ENCODE measurements around the gene TMEM165. TPM values are rescaled to one million over a fixed set of nuclear protein-coding genes. Genes with fewer than 3 reads are reported as not detected.
A peak's percentile ranks its signal among the peaks of the same experiment; 100 is the strongest.

Gene TMEM165
- total and polyA plus RNA-seq, 2 of the 4 experiments (the other 2 are of a cell fraction), result 49.6 to 83.0 TPM

GRCh38 chr4:55437356-55437796, 41.6 kb downstream of the TMEM165 start:
- no peak overlapping the region for H3K4ac ChIP-seq (ENCODE audit: low read depth, low read length)
- no peak overlapping the region for H2BK15ac ChIP-seq (ENCODE audit: low read depth, low read length)
- intact Hi-C loops (cut with micrococcal nuclease), result loop anchor here (5.0 kb wide), 1 partner anchor 90 kb away; the partner anchor contains the start of gene SRD5A3
- no peak overlapping the region for H2AFZ ChIP-seq (replicated peaks; ENCODE audit: low read length, poor library complexity)
- no peaks in the 10 kb centered on the region for H3K9me3 ChIP-seq (ENCODE audit: control insufficient read depth, insufficient read depth, low read length)
- H2BK5ac ChIP-seq (ENCODE audit: low read depth, low read length, poor library complexity, severe bottlenecking), result no peak overlapping the region
- H3K9ac ChIP-seq (ENCODE audit: low read depth, low read length), result no peak overlapping the region
- no peaks in the 10 kb centered on the region for H3K27me3 ChIP-seq (ENCODE audit: control insufficient read depth, insufficient read depth, low read length)
- dilution Hi-C loops (cut with HindIII; ENCODE audit: low sequenced_read_pairs, unreplicated experiment), result no loop called here
- H3K9me1 ChIP-seq (ENCODE audit: insufficient read depth, low read length), result peaks cover 9% of the 10 kb centered on the region
- TF ChIP-seq, protein P1, sequence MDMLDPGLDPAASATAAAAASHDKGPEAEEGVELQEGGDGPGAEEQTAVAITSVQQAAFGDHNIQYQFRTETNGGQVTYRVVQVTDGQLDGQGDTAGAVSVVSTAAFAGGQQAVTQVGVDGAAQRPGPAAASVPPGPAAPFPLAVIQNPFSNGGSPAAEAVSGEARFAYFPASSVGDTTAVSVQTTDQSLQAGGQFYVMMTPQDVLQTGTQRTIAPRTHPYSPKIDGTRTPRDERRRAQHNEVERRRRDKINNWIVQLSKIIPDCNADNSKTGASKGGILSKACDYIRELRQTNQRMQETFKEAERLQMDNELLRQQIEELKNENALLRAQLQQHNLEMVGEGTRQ (IDR thresholded peaks at IDR 0.05; ENCODE audit: low read depth, low read length), result 0 out of 2 replicates have a peak, but pooled peaks have one; percentile 25
- peak; percentile 14; the same call in 1 of the 2 replicates for TF ChIP-seq FOS (IDR thresholded peaks at IDR 0.05; ENCODE audit: low read depth, low read length)
- no peak for TF ChIP-seq MAFK (IDR thresholded peaks at IDR 0.05; ENCODE audit: low read depth, low read length)
- TF ChIP-seq, protein P2, sequence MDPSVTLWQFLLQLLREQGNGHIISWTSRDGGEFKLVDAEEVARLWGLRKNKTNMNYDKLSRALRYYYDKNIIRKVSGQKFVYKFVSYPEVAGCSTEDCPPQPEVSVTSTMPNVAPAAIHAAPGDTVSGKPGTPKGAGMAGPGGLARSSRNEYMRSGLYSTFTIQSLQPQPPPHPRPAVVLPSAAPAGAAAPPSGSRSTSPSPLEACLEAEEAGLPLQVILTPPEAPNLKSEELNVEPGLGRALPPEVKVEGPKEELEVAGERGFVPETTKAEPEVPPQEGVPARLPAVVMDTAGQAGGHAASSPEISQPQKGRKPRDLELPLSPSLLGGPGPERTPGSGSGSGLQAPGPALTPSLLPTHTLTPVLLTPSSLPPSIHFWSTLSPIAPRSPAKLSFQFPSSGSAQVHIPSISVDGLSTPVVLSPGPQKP (IDR thresholded peaks at IDR 0.05; ENCODE audit: borderline replicate concordance, low read depth, low read length), result no peak
- TF ChIP-seq BHLHE40 (IDR thresholded peaks at IDR 0.05; ENCODE audit: low read depth, low read length), result peak; percentile 61
- in situ Hi-C loops (cut with MboI; ENCODE audit: low sequenced_read_pairs), result no loop called here
- no peak overlapping the region for H3K18ac ChIP-seq (ENCODE audit: low read depth, low read length)
- no peak overlapping the region for H4K5ac ChIP-seq (ENCODE audit: low read depth, low read length)
- DNase-seq, result peak; percentile 75
- no peak overlapping the region for H3K4me3 ChIP-seq (ENCODE audit: insufficient read depth, low read depth, low read length)
- no CpG with 5 or more reads among the region's 5 CpGs for WGBS, 2 experiments (ENCODE audit: extremely low coverage in 2 of 2, insufficient read length in 1 of 2)
- no peak overlapping the region for H2AK9ac ChIP-seq (replicated peaks; ENCODE audit: low read depth, low read length, poor library complexity)
- CTCF ChIA-PET, result interaction anchor here (1.0 kb wide), 1 partner anchor 9 kb away, joined by 4 read pairs; no protein-coding TSS in a partner anchor
- no peak overlapping the region for H3K27ac ChIP-seq (ENCODE audit: insufficient read depth, low read length)
- no peak overlapping the region for H3K23ac ChIP-seq (ENCODE audit: low read depth, low read length)
- POLR2A ChIA-PET (ENCODE audit: unreplicated experiment), result no interaction called here
- no peak overlapping the region for H3K56ac ChIP-seq (ENCODE audit: extremely low read depth, insufficient read depth, low read length)
- ATAC-seq (ENCODE audit: low read depth), result 0 out of 2 replicates have a peak, but pooled peaks have one; percentile 27
- H3K14ac ChIP-seq (replicated peaks; ENCODE audit: low read depth, low read length), result no peak overlapping the region
- BruUV-seq (replicated peaks), result no TSS peak
- H4K91ac ChIP-seq (ENCODE audit: insufficient read depth, low read depth, low read length), result no peak overlapping the region
- peaks cover 2% of the 10 kb centered on the region; the same call in 1 of the 2 replicates for H4K20me1 ChIP-seq (ENCODE audit: insufficient read depth, low read length)
- no peak overlapping the region for H2AK5ac ChIP-seq (ENCODE audit: low read depth, low read length)
- H3K79me1 ChIP-seq (ENCODE audit: low read depth in 1 of 2, low read length in 2 of 2), result peaks cover 10 to 16% of the 10 kb centered on the region in 2 experiments; a peak in 3 of 4 replicates
- H2BK120ac ChIP-seq (ENCODE audit: low read depth, low read length), result no peak overlapping the region
- no peak overlapping the region for H3K4me2 ChIP-seq (ENCODE audit: low read depth, low read length)
- peaks cover 3% of the 10 kb centered on the region; the same call in 1 of the 2 replicates for H3K4me1 ChIP-seq (ENCODE audit: control insufficient read depth, insufficient read depth, low read length)
- H3K36me3 ChIP-seq (ENCODE audit: control insufficient read depth, insufficient read depth, low read length), result peaks cover 26% of the 10 kb centered on the region
- H2BK20ac ChIP-seq (ENCODE audit: low read depth, low read length), result no peak overlapping the region
- H4K8ac ChIP-seq (ENCODE audit: low read depth in 2 of 2, low read length in 2 of 2), result no peak overlapping the region
